Activated effector memory CD4-positive, alpha-beta T cell treated with Interleukin-2 at 50 U/mL for 16 hours (primary cell): Measurements from ENCODE around the gene ITGA11.

ENCODE experiments used
- DNase-seq: peaks from one replicate; pipeline ENCODE4 v3.0.0-alpha.2; 2020

The ITGA11 gene

GRCh38 chr15:68328443-68328842 lies 103.5 kb downstream of the ITGA11 start:
- no peak for DNase-seq

- DNase-seq: no peak
Measured at GRCh38 chr15:68326711-68327354, 105.1 kb downstream of the ITGA11 start.

DNA sequence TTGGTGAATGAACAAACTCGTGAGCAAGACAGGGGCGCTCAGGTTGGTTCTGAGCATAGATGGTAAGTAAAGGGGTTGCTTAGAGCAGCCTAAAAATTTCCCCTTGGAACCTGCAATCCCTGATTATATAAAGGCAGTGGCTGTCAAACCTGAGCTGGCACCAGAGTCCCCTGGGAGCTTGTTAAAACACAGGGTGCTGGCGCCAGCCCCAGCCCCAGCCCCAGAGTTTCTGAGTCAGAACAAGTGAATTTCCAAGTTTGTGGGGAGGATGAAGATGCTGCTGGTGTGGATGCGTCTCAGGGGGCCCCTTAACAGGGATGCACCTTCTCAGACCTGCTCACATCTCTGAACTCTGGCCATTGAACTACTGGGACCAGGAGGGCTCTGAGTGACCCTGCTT lies 106.2 kb downstream of the ITGA11 start:
- DNase-seq: no peak

DNA sequence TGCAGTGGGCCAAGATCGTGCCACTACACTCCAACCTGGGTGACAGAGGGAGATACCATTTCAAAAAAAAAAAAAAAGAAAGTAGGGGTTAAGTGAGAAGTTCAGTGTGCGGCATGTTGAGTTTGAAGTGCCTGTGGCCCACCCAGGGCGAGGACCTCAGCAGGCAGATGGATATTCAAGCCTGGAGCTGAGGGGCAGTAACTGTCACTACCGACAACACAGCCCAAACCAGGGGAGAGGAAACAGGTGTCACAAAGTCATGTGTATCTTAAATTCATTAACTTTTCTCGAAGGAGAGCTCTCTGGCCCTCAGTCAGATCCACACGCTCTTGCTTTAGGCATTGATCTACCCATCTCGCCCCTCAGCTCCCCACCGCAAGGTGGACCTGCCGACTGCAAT lies 109.2 kb downstream of the ITGA11 start:
- DNase-seq: no peak

- no peak for DNase-seq
Measured at GRCh38 chr15:68321229-68321628, 110.7 kb downstream of the ITGA11 start.

- DNase-seq: no peak
Measured at GRCh38 chr15:68319997-68320396, 112.0 kb downstream of the ITGA11 start.

DNA sequence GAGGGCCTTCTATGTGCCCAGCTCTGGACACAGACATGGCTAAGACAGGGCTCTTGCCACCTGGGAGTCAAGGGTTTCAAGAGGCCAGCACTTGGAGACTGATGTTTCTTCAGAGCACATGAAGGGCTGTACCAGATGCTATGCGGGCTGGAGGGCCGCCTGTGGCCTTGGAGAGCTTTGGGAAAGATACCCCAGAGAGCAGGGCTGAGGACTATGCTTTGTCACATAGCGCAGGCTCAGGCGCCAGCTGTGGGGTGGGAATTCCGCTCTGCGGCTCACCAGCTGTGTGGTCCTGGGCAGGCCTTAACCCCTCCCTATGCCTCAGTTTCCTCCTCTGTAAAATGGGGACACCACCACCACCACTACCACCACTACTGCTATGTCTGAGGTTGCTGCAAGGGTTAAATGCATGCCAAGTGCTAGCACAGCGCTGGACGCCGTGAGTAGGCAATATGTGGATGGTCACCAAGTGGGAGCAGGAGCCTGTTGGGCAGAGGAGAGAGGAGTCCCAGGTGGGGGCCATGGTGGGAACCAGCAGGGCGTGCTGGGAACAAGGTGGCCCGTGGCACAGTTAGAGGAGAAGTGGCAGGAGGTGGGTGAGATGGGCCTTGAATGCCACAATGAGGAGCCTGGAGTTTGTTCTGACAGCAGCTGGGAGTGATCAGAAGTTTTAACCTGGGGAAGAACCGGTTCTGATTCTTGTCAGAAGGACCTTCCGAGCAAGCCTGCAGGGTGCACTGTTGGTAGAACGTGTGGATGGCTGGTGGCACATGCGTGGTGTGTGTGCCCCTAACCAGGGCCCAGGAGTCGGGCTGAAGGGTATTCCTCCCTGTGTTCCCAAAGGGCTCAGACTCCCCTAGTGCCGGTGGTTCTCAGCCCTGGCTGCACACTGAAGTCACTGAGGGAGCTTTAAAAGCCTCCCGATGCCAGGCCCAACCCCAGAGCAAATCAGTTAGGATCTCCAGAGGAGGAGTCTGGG lies 112.7 kb downstream of the ITGA11 start:
- no peak for DNase-seq

DNA sequence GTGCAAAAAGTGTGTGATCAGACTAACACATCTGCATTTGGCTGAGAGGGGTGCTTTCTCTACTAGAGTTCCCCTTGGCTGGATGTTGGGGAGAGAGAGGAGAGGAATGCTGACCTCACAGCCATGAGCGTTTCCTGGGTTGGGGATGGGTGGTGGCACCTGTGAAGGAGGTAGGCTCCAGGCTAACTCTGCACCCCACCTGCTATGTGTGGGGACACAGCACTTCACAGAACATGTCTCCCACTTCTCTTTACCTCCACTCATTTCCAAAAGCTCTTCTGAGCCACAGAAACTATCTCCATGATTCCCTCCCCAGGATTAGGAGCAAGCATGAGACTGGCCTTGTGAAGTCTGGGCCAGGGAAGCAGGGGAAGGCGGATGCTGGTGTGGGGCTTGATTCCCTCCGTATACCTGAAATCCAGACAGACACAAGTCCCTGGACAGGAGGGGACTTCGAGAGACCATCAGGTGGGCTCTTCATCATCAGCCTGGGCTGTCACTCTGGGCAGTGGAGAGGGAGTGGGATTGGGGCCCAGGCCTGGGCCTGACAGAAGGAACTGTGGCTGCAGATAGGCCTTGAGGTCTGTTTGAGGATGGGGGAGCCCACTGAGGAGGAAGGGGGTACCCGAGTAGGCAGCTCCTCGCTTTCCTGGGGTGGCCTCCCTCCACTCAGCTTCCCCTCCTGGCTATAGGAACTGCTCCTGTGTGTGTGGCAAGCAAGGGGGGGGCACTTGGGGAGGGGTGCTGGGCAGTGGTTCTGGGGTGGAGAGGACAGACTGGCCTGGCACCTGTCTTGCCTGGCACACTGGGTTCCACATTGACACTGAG lies 113.7 kb downstream of the ITGA11 start:
- DNase-seq: no peak

GRCh38 chr15:68317281-68318007 lies 114.5 kb downstream of the ITGA11 start:
- DNase-seq: no peak

- DNase-seq: no peak
Measured at GRCh38 chr15:68316061-68316804, 115.7 kb downstream of the ITGA11 start.

DNA sequence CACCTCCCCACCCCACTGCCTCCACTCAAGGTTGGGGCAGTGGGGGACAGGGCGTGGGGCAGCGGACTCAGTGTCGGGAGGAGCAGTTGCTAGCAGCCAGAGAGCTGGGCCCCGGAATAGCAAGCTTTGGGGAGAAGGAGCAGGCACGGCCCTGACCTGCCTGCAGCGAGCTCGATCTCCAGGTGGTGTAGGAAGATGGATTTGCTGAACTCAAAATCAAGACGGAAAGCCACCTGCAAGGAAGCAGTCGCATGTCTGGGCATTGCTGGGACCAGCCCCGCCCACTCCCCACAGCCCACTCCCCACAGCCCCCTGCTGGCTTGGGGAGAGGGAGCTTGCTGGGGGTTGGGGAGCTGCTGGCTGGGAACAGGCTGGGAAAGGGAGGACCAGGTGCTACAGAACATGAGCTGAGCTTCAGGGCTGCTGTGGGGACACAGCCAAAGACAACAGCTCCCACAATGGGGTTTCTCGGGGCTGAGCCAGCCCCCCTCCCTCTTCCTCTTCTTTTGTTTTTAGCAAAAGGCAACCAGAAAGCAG lies 116.4 kb downstream of the ITGA11 start:
- no peak for DNase-seq

DNA sequence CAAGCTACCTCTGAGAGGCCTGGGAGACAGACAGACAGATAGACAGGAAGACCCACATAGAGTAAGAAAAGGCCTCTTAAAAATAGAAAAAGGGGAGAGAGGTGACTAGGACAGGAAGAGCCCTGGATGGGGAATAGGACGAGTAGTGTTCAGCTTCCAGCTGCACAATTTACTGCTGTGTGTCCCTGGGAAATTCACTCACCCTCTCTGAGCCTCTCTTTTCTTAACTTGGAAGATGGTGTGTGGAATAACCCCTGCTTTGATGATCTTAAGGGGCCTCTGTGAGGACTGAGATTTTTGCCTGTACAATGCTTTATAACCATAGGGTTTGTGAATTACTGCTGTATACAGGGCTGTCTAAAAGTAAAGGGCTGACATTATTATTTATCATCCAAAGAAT lies 116.9 kb downstream of the ITGA11 start:
- DNase-seq: no peak

GRCh38 chr15:68314563-68314962 lies 117.4 kb downstream of the ITGA11 start:
- no peak for DNase-seq

DNA sequence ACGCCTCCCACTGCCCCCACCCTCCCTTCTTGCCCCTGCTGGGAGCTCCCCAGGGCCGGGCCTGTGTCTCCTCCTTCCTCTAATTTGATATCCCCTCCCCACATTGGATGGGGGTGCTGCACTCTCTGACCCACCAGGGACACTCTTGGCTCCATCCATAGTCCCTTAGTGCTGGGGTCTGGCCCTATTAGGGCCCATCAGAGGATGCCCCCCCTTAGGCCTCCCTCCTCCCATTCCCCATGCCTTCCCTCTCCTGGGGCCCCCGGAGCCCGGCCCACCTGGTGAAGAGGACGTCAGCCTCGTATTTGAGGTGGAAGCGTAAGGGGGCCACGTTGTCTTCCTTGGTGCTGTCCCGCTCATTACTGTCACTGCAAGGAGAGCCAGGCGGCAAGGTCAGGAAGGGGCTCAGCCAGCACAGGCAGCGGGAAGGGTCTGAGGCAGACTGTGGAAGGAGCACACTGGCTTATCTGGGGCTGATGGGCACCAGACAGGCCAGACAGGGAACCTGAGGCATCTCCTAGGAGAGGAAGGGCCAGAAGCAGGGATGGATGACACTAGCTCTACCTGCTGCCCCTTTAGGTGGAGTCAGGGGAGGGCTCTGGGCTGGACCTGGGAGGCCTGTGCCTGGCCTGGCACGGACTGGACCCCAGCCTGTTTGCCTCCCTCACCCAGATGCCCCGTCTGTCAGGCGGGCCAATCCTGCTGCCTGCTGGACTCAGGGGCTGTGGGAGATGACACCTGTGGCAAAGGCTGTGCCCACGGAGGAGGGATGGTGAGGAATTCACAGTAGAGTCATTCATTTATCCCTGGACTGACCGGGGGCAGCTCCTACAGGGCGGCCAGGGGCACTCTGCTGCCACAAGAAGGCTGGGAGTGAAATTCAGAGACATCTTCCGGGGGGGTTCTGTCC lies 118.2 kb downstream of the ITGA11 start:
- no peak for DNase-seq

GRCh38 chr15:68312701-68313204 lies 119.2 kb downstream of the ITGA11 start:
- DNase-seq: no peak

DNA sequence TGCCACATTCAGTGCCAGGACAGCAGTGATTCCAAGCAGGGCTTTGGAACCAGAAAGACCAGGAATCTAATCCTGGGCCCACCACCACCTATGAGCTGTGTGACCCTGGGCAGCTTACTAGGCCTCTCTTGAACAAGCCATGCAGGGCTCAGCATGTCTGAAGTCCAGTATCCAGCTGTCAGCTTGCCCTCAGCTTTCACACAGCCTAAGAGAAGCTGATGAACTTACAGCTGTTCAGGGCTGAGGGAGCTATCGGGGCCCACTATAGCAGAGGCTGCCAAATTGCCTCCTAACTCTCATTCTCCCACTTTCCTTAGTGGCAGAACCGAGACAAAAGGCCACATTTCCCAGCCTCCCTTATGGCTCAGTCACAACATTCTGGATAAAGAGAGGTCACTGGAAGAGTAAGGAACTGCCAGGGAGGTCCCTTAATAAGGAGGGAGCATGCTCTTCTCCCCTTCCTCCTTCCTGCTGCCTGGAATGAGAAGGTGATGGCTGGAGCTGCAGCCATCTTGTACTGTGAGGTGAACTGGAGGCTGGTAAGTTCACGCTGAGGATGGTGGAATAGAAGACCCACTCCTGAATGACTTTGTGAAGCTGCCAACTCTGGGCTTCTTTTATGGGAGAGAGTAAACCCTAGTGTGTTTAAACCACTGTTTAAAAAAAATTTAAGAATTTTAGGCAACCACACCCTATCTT lies 120.0 kb downstream of the ITGA11 start:
- no peak for DNase-seq

- no peak for DNase-seq
Measured at GRCh38 chr15:68311464-68311835, 120.5 kb downstream of the ITGA11 start.

DNA sequence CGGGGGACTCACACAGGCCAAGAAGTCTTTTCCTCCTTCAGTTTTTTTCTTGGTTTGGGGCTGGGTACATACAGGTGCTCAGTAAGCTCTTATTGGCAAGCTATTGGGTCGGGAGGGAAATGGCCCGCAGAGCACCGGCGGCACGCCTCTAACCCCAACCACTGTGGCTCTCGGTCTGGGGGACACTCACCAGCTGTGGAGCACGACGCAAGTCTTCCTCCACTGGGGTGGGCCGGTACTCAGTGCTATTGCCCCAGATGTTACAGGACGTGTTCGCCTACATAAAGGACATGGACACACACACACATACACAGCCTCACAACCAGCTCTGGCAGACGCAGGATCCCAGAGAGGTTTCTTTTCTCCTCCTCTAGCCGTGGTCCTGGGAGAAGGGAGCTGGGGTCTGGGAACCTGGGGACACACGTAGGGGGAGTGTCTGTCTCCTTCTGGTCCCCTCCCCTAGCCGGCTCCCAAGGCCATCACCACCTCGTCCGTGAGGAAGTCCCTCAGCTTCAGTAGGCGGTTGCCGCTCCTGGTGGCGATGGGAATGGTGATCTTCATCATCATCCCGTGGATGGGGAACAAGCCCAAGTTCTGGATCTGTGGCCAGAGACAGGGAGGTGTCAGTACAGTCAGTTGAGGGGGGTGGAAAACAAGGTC lies 121.0 kb downstream of the ITGA11 start:
- DNase-seq: no peak

DNA sequence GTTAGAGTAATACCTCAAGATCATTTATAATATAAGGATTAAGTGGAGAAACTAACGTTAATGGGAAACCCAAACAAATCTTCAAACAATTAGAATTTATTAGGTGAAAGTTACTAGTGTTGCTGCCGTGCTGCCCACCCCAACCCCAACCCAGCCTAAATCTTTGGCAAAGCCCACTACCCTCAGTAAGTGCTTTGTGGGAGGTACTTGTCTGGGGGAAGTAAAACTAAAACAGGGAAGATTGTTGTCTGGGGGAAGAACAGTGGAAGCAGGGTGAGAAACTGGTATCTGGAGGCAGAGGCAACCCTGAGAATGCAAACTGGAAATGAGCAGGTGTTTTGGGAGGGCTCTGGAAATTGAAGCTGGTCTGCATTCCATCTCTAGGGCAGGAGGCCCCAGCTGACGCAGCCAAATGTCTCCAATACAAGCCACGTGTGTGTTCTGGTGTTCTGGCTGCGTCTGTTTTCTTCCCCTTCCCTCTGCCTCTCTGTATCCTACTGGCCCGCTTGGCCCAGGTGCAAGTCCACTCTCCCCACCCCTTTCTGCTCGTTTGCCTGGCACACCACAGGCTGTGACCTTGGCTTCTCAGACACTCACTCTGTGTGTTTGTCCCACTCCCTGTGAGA lies 121.7 kb downstream of the ITGA11 start:
- DNase-seq: no peak
